C4-2B (cell line): ENCODE data around the gene ZNF528.

ENCODE experiments used
- ZFX ChIP-seq: fragments of 450-650 bp; IDR thresholded peaks from 2 replicates; pipeline ENCODE4 v1.6.1; 2017
- TF ChIP-seq, protein P1 (sequence below): fragments of 450-650 bp; conservative IDR thresholded peaks from 2 replicates; pipeline ENCODE4 v1.5.1; 2017; ENCODE audit warnings: mild to moderate bottlenecking

DNA sequence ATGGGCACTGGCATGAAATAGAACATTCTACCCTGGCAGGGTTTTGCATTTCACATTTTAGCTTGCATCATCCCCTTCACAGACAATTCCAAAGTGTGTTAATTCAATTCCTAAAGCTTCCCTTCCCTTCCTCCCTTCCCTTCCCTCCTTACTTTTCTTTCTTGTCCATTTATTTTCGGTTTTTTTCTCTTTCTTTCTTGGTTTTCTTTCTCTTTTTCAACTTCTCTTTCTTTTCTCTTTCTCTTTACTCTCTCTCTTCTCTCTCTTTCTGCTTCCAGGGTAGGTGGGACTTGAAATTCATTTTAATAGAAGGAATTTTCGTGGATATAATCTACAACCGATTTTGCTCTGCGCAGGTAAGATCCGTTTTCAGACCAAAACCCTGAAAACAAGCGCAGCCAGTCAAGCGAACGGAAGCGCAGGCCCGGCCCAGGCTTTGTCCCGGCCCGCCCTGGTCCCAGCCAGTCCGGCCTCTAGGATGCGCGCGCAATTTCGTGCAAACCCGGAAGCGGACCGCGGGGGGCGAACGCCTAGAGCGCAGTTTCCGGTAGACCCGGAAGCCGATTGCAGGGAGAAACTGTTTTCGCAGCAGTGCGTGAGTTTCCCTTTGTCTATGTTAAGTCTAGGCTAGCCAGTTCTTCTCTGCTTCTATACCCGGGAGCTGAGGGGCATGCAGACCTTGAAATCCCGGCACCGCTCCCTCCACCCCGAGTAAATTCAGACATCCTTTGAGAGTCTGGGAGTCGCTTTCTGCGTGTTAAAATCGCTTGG is at the start of gene ZNF528:
- TF ChIP-seq, protein P1, sequence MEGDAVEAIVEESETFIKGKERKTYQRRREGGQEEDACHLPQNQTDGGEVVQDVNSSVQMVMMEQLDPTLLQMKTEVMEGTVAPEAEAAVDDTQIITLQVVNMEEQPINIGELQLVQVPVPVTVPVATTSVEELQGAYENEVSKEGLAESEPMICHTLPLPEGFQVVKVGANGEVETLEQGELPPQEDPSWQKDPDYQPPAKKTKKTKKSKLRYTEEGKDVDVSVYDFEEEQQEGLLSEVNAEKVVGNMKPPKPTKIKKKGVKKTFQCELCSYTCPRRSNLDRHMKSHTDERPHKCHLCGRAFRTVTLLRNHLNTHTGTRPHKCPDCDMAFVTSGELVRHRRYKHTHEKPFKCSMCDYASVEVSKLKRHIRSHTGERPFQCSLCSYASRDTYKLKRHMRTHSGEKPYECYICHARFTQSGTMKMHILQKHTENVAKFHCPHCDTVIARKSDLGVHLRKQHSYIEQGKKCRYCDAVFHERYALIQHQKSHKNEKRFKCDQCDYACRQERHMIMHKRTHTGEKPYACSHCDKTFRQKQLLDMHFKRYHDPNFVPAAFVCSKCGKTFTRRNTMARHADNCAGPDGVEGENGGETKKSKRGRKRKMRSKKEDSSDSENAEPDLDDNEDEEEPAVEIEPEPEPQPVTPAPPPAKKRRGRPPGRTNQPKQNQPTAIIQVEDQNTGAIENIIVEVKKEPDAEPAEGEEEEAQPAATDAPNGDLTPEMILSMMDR, result no peak
- peak; percentile 30 for TF ChIP-seq ZFX
